Measurements from ENCODE around the gene MRAP.

DNA sequence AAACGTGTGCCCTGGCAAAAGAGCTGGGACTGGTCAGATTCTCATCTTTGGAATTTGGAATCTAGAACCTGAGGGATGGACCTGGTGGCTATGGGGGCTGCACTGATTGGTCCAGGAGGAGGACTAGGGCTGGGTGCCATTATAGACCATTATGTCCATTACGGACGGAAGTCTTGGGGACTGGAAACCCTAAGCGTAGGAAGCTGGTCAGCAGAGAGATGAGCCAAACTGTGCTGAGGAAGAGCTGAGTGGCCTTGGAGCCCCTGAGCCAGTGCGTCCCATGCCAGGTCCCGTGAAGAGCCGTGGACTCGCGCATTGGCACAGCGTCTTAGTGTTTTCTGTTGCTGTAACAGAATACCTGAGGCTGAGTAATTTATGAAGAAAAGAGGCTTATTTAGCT lies 10.0 kb downstream of the MRAP start:
- TF ChIP-seq, protein P1, sequence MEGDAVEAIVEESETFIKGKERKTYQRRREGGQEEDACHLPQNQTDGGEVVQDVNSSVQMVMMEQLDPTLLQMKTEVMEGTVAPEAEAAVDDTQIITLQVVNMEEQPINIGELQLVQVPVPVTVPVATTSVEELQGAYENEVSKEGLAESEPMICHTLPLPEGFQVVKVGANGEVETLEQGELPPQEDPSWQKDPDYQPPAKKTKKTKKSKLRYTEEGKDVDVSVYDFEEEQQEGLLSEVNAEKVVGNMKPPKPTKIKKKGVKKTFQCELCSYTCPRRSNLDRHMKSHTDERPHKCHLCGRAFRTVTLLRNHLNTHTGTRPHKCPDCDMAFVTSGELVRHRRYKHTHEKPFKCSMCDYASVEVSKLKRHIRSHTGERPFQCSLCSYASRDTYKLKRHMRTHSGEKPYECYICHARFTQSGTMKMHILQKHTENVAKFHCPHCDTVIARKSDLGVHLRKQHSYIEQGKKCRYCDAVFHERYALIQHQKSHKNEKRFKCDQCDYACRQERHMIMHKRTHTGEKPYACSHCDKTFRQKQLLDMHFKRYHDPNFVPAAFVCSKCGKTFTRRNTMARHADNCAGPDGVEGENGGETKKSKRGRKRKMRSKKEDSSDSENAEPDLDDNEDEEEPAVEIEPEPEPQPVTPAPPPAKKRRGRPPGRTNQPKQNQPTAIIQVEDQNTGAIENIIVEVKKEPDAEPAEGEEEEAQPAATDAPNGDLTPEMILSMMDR (IDR thresholded peaks at IDR 0.05), result no peak
- TF ChIP-seq POLR2A (IDR thresholded peaks at IDR 0.05), result no peak
